Stimulated activated CD4-positive, alpha-beta T cell treated with anti-CD3 and anti-CD28 coated beads, Interleukin-1b, Interleukin-23, amount 100 ng/mL, for 1 hour (primary cell): Measurements from ENCODE around the gene POLR2E.
"Not testable (repeated sequence)": the region's sequence is repeated elsewhere in the genome, so short reads cannot be mapped to it uniquely, and the experiment has no call there.

ENCODE experiments used
- DNase-seq, 2 donors: peaks; one replicate each; pipeline ENCODE4 v3.0.0-alpha.2; 2020; ENCODE audit warnings: low read depth in 2 of 2

POLR2E gene

GRCh38 chr19:1125601-1126467 is 30.7 kb upstream of the POLR2E start:
- DNase-seq = no peak

DNA sequence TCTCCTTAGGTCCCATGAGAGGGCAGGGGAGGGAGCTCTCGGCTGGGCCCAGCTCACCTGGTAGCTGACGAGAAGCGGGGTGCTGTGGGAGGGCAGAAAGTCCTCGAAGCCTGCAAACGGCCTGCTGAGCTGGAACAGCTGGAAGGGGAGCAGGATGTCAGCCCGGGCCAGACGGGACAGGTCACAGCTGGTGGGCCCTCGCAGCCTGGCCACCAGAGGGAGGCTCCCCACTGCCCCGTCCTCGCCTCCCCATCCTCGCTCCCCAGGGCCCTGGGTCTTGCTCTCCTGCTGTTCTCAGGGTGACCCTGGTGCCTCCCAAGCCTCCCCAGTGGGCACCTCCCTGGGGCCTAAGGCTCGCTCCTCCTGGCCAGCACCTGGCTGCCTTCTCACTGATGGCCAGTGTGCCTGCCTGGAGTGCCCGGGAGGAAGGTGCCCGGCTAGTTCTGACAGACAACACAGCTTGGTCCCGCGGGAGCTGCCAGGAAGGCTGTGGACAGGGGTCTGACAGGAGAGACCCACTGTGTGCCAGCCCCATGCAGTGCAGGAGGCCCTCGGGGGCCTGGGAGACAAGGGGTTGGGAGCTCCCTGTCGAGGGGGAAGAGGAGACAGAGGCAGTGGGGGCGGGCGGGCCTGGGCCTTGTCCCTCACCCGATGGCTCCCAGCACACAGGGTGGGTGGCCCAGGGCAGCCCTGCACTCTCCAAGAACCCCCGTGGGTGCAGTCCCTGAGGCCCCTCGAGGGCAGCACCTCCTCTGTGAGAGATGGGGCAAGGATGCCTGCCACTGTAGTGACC is 28.9 kb upstream of the POLR2E start:
- no peak for DNase-seq

DNA sequence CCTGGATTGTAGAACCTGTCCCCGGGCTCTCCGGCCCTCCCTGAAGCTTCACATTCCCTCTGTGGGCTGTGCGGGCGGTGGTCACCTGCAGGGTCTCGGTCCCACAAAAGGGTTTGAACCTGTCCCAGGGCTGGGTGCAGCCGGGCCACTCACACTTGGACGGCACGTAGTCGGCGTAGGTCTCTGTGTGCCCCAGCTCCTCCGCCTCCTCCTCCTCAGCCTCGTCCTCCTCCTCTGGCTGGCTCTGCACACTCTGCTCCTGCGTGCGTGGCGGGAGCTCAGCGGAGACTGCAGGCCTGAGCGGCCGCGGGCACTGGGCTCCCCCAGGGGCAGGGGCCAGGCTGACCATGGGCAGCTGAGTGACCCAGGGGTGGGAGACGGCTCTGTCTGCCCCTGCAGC is 28.2 kb upstream of the POLR2E start:
- DNase-seq = no peak

DNA sequence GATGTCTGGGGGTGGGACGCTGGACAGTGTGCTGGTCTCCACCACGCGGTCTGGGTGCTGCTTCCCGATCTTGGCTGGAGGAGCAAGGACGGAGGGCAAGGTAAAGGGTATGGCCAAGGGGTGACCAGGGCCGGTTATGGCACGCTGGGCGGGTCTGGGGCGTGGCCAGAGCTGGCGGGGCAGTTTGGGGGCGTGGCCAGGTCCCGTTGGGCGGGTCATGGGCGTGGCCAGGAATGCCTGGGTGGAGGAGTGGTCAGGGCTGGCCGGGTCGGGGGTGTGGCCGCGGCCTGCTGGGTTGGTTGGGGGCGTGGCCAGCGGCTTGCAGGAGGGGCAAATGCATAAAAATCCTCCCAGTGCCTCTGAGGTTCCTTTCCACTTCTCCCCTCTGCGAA is 27.8 kb upstream of the POLR2E start:
- DNase-seq = no peak

- DNase-seq = no peak
These were observed 27.1 kb upstream of the POLR2E start for GRCh38 chr19:1122021-1122971.

GRCh38 chr19:1121395-1121794 is 26.2 kb upstream of the POLR2E start:
- DNase-seq = no peak

- no peak for DNase-seq
These were observed 24.5 kb upstream of the POLR2E start for GRCh38 chr19:1119475-1120217.

- no peak for DNase-seq
These were observed 23.8 kb upstream of the POLR2E start for GRCh38 chr19:1118999-1119398.

DNA sequence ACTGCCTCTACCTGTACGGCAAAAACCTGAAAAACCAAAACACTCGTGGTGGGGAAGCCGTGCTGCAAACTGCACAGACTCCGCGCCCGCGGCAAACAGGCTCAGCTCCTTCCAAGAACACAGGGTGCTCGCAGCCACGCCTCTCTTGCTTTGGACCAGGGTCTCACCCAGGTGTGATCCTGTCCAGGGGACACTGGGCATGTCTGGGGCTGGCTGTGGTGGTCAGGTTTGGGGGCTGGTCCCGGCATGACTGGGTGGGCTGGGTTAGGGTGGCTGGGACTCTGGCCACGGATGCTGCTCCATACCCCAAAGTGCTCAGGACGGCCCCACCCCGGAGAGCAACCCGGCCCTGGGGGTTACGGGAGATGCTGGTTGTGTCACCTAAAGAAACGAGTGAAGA is 22.5 kb upstream of the POLR2E start:
- no peak for DNase-seq

- no peak for DNase-seq
These were observed 21.8 kb upstream of the POLR2E start for GRCh38 chr19:1116726-1117581.

DNA sequence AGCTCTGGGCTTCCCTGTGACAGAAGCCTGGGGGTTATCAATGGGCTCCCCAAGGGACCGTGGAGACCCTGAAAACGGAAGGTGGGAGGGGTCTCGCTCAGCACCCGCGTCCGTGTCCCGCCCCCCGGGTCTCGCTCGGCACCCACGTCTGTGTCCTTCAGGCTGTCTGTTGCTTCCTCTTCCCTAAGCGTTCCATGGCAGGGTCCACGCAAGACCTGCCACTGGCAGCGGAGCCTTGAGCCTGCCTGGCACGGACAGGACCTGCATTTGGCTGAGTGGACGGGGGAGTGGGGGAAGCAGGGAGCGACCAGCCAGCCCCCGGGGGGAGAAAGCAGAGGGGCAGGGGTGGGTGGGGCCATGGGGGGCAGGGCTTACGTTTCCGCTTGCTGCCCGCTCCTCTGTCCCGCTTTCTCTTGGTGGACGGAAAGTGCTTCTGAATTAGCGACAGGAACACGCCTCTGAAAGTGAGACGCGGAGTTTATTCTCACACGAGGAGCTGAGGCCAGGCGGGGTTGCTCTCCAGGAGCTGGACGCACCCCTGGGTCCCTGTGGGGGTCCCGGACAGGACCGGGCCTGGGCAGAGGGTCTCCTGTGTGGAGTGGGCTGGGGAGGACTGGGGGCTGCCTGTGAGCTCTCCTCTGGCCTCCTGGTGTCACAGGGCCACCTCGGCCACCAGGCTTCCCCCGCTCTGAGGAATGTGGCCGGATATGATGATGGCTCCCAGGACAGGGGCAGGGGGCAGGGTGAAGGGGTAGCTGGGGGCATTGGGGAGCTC is 20.7 kb upstream of the POLR2E start:
- DNase-seq = no peak

GRCh38 chr19:1114728-1115127 is 19.6 kb upstream of the POLR2E start:
- DNase-seq = not testable (repeated sequence)

DNA sequence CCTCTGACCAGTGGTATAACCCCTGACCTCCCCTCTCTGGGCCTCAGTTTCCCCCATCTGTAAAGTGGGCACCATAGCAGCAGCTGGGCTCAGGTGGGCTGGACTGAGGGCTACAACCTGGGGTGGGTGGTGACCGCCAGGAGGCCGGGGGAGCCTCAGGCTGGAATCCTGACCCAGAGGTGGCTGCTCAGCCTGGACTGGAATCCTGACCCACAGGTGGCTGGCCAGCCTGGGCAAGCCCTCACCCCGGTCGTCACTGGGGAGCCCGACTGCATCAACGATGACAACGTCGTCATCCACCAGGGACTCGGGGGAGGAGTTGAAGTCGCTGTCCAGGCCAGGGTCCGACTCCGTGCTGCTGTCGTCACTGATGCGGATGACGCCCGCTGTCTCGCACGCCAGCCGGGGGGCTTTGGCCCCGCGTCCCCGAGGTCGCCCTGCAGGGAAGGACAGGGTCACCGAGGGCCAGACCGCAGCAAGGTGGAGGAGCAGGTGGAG is 18.9 kb upstream of the POLR2E start:
- no peak for DNase-seq

- peak; percentile 58 to 73 for DNase-seq
These were observed 18.1 kb upstream of the POLR2E start for GRCh38 chr19:1113030-1113985.

DNA sequence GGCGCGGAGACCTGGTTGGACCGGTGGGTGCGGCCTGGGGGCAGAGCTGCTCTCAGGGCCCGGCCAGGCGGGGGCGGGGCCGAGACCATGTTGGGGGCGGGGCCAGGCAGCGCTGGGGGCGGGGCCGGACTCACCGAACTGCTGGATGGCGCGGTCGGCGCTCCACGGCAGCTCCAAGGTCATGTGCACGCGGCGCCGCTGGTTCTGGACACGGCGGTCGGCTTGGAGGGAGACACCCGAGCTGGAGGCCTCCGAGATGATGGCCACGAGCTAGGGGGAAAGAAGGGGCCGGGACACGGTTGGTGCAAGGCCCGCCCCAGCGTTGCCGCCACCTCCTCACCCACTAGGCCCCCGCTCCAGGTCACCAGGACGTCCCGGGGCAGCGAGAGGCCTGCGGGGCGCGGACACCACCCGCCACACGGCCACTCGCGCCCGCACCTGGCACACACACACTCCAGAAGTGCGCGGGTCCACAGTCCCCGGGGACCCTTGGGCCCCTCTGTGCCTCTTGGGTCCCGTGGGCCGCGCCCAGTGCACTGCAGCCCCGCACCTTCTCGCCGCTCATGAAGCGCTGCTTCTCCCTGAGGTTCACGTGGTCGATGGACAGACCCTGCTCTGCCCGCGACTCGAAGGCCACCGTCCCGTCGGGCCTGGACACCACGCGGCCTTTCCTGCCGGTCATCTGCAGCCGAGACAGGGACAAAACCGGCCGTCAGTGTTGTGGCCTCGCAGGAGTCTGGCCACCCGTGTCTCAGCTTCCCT is 17.3 kb upstream of the POLR2E start:
- no peak for DNase-seq

GRCh38 chr19:1111641-1112267 is 16.6 kb upstream of the POLR2E start:
- DNase-seq = no peak
